Activated T-helper 1 cell treated with anti-CD3 and anti-CD28 coated beads, Interleukin-12 subunit alpha, Interleukin-12 subunit beta, Interleukin-2, Interleukin-4 antibody, amounts not matched to agents 30 ng/mL and 10 ng/mL and 1 ng/mL, durations not matched to agents 14 hours and 24 hours and 36 hours (primary cell): ENCODE measurements around the gene GASK1A. TPM values are rescaled to one million over a fixed set of nuclear protein-coding genes. Genes with fewer than 3 reads are reported as not detected.

ENCODE experiments used
- DNase-seq: peaks from one replicate; pipeline ENCODE4 v3.0.0; 2021; ENCODE audit warnings: low spot score
- H3K27ac Mint-ChIP-seq: one replicate; pipeline ENCODE4 v1.8.0; 2021; ENCODE audit warnings: mild to moderate bottlenecking, mixed read lengths
- H3K27me3 Mint-ChIP-seq: one replicate; pipeline ENCODE4 v1.8.0; 2022; ENCODE audit warnings: mild to moderate bottlenecking, moderate library complexity, mixed read lengths; ENCODE audit not compliant: insufficient read depth
- H3K36me3 Mint-ChIP-seq: one replicate; pipeline ENCODE4 v1.8.0; 2021; ENCODE audit warnings: low read depth, mixed read lengths
- H3K4me1 Mint-ChIP-seq: one replicate; pipeline ENCODE4 v1.8.0; 2021; ENCODE audit warnings: low read depth, mixed read lengths
- H3K4me3 Mint-ChIP-seq: one replicate; pipeline ENCODE4 v1.8.0; 2021; ENCODE audit warnings: mild to moderate bottlenecking, moderate library complexity, mixed read lengths
- H3K9me3 Mint-ChIP-seq: one replicate; pipeline ENCODE4 v1.8.0; 2021; ENCODE audit warnings: mixed read lengths
- intact Hi-C: fragments of 100-400 bp; cut with micrococcal nuclease; formaldehyde crosslinking; loops from one replicate; pipeline ENCODE4 v1.15.1; 2024
- total RNA-seq: library from RNA; stranded (reverse); gene quantifications from 2 replicates; pipeline ENCODE4 v1.2.3, GENCODE V29; 2022

The GASK1A gene
- total RNA-seq, 1 donor from 2014 or later = not detected

- H3K4me3 Mint-ChIP-seq = no peak overlapping the region
- intact Hi-C loops = no loop called here
- no peaks in the 10 kb centered on the region for H3K36me3 Mint-ChIP-seq
- no peaks in the 10 kb centered on the region for H3K27me3 Mint-ChIP-seq
- no peak for DNase-seq
- no peaks in the 10 kb centered on the region for H3K9me3 Mint-ChIP-seq
- no peaks in the 10 kb centered on the region for H3K4me1 Mint-ChIP-seq
- no peak overlapping the region for H3K27ac Mint-ChIP-seq
These were observed 94.2 kb downstream of the GASK1A start for GRCh38 chr3:43073116-43073835.

GRCh38 chr3:43073836-43074220 lies 94.7 kb downstream of the GASK1A start:
- no peak overlapping the region for H3K27ac Mint-ChIP-seq
- no peaks in the 10 kb centered on the region for H3K9me3 Mint-ChIP-seq

GRCh38 chr3:43074482-43074881 lies 95.4 kb downstream of the GASK1A start:
- no peaks in the 10 kb centered on the region for H3K27me3 Mint-ChIP-seq
- H3K27ac Mint-ChIP-seq = no peak overlapping the region
- no peaks in the 10 kb centered on the region for H3K4me1 Mint-ChIP-seq
- H3K36me3 Mint-ChIP-seq = no peaks in the 10 kb centered on the region
- intact Hi-C loops = no loop called here
- no peaks in the 10 kb centered on the region for H3K9me3 Mint-ChIP-seq
- no peak for DNase-seq
- H3K4me3 Mint-ChIP-seq = no peak overlapping the region

More at GRCh38 chr3:43073836-43074220, 94.7 kb downstream of the GASK1A start:
- Mint-ChIP-seq H3K4me1 (no peaks in the 10 kb centered on the region), H3K36me3 (no peaks in the 10 kb centered on the region), H3K27me3 (no peaks in the 10 kb centered on the region), H3K4me3 (no peak overlapping the region)
- intact Hi-C loops = no loop called here
- no peak for DNase-seq

GRCh38 chr3:43074901-43075689 lies 96.0 kb downstream of the GASK1A start:
- H3K27ac Mint-ChIP-seq = no peak overlapping the region
- no peaks in the 10 kb centered on the region for H3K9me3 Mint-ChIP-seq
- intact Hi-C loops = no loop called here
- H3K36me3 Mint-ChIP-seq = peaks cover 4% of the 10 kb centered on the region
- DNase-seq = no peak
- H3K27me3 Mint-ChIP-seq = no peaks in the 10 kb centered on the region
- H3K4me1 Mint-ChIP-seq = no peaks in the 10 kb centered on the region
- H3K4me3 Mint-ChIP-seq = no peak overlapping the region

GRCh38 chr3:43075904-43076661 lies 97.0 kb downstream of the GASK1A start:
- Mint-ChIP-seq H3K27me3 (no peaks in the 10 kb centered on the region), H3K36me3 (peaks cover 10% of the 10 kb centered on the region), H3K27ac (no peak overlapping the region), H3K4me1 (no peaks in the 10 kb centered on the region), H3K9me3 (peaks cover 4% of the 10 kb centered on the region), H3K4me3 (no peak overlapping the region)
- intact Hi-C loops = no loop called here
- DNase-seq = no peak

- no peaks in the 10 kb centered on the region for H3K27me3 Mint-ChIP-seq
- intact Hi-C loops = no loop called here
- no peak for DNase-seq
- no peak overlapping the region for H3K27ac Mint-ChIP-seq
- peaks cover 4% of the 10 kb centered on the region for H3K9me3 Mint-ChIP-seq
- H3K36me3 Mint-ChIP-seq = peaks cover 10% of the 10 kb centered on the region
- H3K4me3 Mint-ChIP-seq = no peak overlapping the region
- no peaks in the 10 kb centered on the region for H3K4me1 Mint-ChIP-seq
These were observed 97.7 kb downstream of the GASK1A start for GRCh38 chr3:43076857-43077256.

- no peak overlapping the region for H3K4me3 Mint-ChIP-seq
- intact Hi-C loops = no loop called here
- H3K27ac Mint-ChIP-seq = no peak overlapping the region
- no peaks in the 10 kb centered on the region for H3K4me1 Mint-ChIP-seq
- DNase-seq = no peak
- peaks cover 10% of the 10 kb centered on the region for H3K36me3 Mint-ChIP-seq
- no peaks in the 10 kb centered on the region for H3K27me3 Mint-ChIP-seq
- H3K9me3 Mint-ChIP-seq = peaks cover 4% of the 10 kb centered on the region
These were observed 98.2 kb downstream of the GASK1A start for GRCh38 chr3:43077261-43077660.

GRCh38 chr3:43077707-43078106 lies 98.6 kb downstream of the GASK1A start:
- Mint-ChIP-seq H3K27me3 (no peaks in the 10 kb centered on the region), H3K36me3 (peaks cover 10% of the 10 kb centered on the region), H3K4me3 (no peak overlapping the region), H3K4me1 (no peaks in the 10 kb centered on the region), H3K27ac (no peak overlapping the region), H3K9me3 (peaks cover 9% of the 10 kb centered on the region)
- no peak for DNase-seq
- intact Hi-C loops = no loop called here

- peaks cover 24% of the 10 kb centered on the region for H3K9me3 Mint-ChIP-seq
- peaks cover 13% of the 10 kb centered on the region for H3K36me3 Mint-ChIP-seq
- no peak overlapping the region for H3K27ac Mint-ChIP-seq
- H3K4me1 Mint-ChIP-seq = no peaks in the 10 kb centered on the region
- no peak for DNase-seq
- H3K4me3 Mint-ChIP-seq = no peak overlapping the region
- no peaks in the 10 kb centered on the region for H3K27me3 Mint-ChIP-seq
- intact Hi-C loops = no loop called here
These were observed 100.6 kb downstream of the GASK1A start for GRCh38 chr3:43079536-43080332.

GRCh38 chr3:43080726-43081568 lies 101.8 kb downstream of the GASK1A start:
- H3K9me3 Mint-ChIP-seq = peaks cover 32% of the 10 kb centered on the region
- H3K27ac Mint-ChIP-seq = no peak overlapping the region
- intact Hi-C loops = no loop called here
- H3K27me3 Mint-ChIP-seq = no peaks in the 10 kb centered on the region
- H3K4me1 Mint-ChIP-seq = no peaks in the 10 kb centered on the region
- H3K36me3 Mint-ChIP-seq = peaks cover 13% of the 10 kb centered on the region
- no peak for DNase-seq
- H3K4me3 Mint-ChIP-seq = no peak overlapping the region

- intact Hi-C loops = no loop called here
- H3K4me1 Mint-ChIP-seq = peaks cover 5% of the 10 kb centered on the region
- peaks cover 13% of the 10 kb centered on the region for H3K36me3 Mint-ChIP-seq
- no peak for DNase-seq
- no peak overlapping the region for H3K4me3 Mint-ChIP-seq
- peaks cover 32% of the 10 kb centered on the region for H3K9me3 Mint-ChIP-seq
- H3K27me3 Mint-ChIP-seq = no peaks in the 10 kb centered on the region
- H3K27ac Mint-ChIP-seq = no peak overlapping the region
These were observed 102.7 kb downstream of the GASK1A start for GRCh38 chr3:43081796-43082195.

- intact Hi-C loops = no loop called here
- Mint-ChIP-seq H3K27ac (no peak overlapping the region), H3K36me3 (peaks cover 13% of the 10 kb centered on the region), H3K9me3 (peaks cover 32% of the 10 kb centered on the region), H3K4me3 (no peak overlapping the region), H3K4me1 (peaks cover 7% of the 10 kb centered on the region), H3K27me3 (no peaks in the 10 kb centered on the region)
- DNase-seq = no peak
These were observed 103.3 kb downstream of the GASK1A start for GRCh38 chr3:43082457-43082856.
